ENCODE data around the gene HGS.

HGS gene

GRCh38 chr17:81687770-81688541, 4.1 kb downstream of the HGS start:
- DNase-seq: no peak

DNA sequence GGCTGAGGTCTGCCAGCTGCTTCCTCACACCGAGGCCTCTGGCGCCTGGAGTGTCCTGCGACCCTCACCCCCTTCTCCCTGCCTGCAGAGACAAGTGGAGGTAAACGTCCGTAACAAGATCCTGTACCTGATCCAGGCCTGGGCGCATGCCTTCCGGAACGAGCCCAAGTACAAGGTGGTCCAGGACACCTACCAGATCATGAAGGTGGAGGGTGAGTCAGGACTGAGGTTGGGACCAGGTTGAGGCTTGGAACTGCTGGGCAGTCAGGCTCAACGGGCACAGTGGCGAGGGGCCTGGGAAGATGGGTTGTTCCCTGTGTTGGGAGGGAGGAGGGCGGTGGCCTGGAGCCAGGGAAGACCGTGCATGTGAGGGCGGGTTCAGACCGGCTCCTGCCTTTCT, 4.8 kb downstream of the HGS start:
- DNase-seq: no peak

DNA sequence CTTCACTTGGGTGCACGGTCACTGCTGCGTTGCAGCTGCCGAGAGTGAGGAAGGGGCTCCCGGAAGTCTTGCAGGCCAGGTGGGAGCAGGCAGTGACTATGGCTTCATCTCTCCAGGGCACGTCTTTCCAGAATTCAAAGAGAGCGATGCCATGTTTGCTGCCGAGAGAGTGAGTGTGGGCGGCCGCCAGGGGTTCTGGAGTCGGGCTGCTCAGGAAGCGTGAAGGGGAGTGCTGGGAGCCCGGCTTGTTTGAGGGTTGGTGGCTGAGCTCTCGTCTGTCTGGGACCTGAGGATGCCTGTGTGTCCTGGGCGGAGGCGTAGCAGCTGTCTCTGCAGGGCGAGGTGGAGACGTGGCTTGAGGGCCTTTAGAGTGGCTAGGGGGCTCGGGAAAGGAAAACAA, 6.3 kb downstream of the HGS start:
- DNase-seq: no peak

GRCh38 chr17:81690549-81690948, 6.7 kb downstream of the HGS start:
- DNase-seq: no peak

DNA sequence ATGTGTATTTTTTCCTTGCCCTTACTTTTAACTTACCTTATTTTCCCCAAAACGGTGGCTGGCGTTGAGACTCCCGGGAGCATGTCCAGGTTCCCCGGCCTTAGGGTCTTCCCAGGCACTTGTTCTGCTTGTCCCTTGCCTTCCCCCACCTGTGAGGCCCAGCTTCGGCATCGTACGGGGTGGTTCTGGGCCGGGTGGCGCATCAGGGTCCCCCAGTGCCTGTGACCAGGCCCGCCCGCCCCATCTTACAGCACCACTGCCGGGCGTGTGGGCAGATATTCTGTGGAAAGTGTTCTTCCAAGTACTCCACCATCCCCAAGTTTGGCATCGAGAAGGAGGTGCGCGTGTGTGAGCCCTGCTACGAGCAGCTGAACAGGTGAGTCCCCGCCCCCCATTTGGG, 7.4 kb downstream of the HGS start:
- no peak for DNase-seq

GRCh38 chr17:81691608-81692007, 7.8 kb downstream of the HGS start:
- DNase-seq: no peak

DNA sequence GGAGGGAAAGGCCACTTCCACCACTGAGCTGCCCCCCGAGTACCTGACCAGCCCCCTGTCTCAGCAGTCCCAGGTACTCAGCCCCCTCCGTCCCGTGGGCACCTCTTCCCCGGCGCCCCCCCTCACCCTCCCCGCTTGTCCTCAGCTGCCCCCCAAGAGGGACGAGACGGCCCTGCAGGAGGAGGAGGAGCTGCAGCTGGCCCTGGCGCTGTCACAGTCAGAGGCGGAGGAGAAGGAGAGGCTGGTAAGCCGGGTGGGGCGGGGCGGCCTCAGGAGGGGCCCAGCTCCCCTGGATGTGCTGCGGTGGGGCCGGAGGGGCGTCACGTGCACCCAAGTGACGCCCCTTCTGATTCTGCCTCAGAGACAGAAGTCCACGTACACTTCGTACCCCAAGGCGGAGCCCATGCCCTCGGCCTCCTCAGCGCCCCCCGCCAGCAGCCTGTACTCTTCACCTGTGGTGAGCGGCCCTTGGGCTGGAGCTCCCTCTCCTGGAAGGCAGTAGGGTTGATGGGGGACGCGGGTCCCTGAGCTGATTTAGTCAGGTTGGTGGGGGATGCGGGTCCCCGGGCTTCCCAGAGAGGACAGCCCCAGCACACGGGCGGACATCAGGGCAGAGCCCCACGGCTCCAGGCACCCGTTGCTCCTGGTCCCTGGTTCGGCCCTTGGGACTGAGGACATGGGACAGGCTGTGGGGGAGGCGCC, 9.8 kb downstream of the HGS start:
- DNase-seq: no peak

- DNase-seq: no peak
Observed at GRCh38 chr17:81694810-81695209, 11.0 kb downstream of the HGS start.

DNA sequence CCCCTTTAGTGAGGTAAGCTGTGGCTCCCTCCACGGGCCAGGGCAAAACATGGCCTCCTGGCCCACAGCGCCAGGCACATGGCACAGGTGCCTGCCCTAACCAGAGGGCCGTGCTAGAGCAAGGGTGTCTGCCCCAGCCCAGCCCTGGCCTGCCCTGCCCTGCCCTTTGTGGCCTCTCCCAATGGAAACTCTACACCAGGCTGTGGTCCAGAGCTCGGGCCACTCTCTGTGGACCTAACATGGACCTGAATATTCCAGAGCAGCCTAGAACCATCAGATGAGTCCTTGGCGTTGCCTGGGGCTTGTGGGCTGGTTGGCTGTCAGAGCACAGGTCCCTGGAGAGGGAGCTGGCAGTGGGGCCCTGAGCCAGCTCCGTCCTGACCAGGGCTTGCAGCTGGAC, 11.4 kb downstream of the HGS start:
- no peak for DNase-seq

- no peak for DNase-seq
Observed at GRCh38 chr17:81695801-81696200, 12.0 kb downstream of the HGS start.

DNA sequence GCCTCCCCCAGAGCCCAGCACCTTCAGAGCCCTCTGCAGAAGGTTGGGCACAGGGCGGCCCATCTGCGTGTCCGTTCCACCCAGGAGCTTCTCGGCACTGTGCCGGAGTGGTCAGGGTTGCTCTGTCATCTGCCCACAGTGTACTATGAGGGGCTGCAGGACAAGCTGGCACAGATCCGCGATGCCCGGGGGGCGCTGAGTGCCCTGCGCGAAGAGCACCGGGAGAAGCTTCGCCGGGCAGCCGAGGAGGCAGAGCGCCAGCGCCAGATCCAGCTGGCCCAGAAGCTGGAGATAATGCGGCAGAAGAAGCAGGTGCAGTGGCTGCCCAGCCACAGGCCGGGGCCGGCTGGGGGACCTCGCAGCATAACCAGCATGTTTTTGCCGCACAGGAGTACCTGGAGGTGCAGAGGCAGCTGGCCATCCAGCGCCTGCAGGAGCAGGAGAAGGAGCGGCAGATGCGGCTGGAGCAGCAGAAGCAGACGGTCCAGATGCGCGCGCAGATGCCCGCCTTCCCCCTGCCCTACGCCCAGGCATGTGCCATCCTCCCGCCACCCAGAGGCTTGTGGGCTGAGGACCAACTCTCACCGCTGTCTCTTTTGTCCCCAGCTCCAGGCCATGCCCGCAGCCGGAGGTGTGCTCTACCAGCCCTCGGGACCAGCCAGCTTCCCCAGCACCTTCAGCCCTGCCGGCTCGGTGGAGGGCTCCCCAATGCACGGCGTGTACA, 12.6 kb downstream of the HGS start:
- no peak for DNase-seq

GRCh38 chr17:81697261-81698044, 13.6 kb downstream of the HGS start:
- DNase-seq: no peak

GRCh38 chr17:81700353-81701287, 16.8 kb downstream of the HGS start:
- no peak for DNase-seq

GRCh38 chr17:81701288-81702071, 17.7 kb downstream of the HGS start:
- no peak for DNase-seq

DNA sequence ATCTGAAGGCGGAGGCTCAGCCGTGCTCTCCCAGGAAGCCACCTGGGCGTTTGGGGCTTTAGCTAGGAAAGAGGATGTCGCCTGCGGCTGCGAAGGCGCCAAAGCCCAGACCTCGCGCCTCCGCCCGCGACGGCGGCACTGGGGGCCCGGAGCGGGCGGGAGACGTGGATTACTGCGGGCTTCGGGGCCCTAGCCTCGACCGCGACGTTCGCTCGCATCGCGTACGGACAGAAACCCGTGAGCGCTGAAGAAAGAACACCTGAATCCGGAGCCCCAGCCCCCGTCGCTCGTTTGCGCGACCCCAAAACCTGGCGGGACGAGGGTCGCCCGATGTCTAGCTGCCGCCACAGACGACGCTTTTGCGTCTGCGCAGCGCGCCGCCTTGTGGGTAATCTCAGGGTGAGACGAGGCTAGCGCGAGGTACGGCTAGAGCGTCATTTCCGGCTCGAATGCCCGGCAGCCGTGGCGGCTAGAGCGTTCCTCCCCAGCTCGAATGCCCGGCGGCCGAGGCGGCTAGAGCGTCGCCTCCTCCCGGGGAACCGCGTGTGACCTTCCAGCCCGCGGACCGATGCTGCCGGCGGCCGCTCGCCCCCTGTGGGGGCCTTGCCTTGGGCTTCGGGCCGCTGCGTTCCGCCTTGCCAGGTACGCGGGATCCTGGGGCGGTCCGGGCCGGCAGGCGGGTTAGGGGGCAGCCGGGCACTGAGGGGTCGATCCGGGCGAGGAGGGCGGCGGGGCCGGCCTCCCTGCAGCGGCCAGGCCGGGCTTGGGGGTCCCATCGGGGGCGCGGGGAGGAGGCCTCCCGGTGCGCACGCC, 19.3 kb downstream of the HGS start, which contains the start of gene MRPL12:
MRPL12 (plus strand) TSS at position 434 of the 813 bp plus-strand sequence; CDS start at position 569, 135 bp downstream.
- no peak for DNase-seq

DNA sequence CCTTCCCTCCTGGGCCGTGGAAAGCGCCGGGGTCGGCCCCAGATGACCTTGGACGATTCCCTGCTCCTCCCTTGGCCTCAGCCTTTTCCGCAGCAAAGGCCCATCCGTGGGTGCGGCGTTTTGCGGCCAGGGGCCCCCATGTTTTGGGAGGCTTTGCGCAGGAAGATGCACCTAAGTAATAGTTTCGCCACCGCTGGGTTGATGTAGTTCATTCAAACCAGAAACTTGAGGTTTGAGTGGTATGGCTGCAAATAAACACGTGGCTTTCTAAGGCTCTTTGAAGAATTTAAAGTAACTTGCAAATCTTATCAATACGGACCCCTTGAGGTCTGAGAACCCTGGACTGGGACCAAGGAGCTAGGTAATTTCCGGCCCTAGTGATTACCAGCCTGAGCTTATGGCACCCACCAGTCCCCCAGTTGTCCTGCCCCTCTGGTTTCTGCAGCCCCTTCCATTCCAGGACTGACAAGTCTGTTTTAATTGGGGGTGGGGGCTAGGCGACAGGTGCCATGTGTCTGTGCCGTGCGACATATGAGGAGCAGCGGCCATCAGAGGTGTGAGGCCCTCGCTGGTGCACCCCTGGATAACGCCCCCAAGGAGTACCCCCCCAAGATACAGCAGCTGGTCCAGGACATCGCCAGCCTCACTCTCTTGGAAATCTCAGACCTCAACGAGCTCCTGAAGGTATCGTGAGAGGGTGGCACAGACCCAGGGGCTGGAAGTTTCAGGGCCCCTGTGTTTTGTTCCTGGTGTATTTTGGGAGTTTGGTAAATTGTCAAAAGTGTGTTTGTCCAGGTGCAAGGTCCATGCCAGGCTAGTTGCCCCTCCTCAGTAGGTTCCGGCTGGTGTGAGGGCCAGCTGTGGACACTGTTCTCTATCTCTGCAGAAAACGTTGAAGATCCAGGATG, 20.2 kb downstream of the HGS start:
- DNase-seq: no peak

DNA sequence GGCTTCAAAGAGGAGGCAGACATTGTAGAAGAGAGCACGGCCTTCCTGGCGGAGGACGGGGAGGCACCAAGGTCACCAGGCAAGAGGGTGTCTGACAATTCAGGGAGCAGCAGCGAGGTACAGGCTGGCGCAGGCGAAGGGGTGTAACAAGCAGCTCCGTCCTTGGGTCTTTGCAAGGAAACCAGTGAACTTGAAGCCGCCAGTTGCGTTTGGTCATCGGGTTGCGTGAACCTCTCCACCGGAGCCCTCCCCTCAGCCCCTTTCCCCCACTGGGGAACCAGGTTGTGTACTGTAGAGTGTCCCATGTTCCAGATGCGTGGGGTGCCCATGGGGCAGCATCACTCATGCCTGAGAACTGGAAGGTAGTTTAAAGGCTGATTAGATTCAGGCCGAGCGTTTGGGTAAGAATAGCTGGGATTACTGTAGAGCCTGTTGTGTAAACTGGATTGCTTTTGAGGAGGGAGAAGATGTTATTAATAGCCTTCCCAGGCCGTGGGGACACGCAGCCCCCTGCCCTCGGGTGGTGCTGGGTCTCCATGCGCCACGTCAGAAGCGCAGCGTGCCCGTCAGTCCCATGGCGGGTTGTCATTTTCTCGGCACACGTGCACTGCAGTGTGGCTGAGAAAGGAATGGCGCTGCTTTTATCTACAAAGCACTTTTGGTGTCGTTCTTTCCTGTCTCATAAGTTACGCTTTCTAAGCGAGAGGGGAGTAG, 21.9 kb downstream of the HGS start:
- no peak for DNase-seq

DNA sequence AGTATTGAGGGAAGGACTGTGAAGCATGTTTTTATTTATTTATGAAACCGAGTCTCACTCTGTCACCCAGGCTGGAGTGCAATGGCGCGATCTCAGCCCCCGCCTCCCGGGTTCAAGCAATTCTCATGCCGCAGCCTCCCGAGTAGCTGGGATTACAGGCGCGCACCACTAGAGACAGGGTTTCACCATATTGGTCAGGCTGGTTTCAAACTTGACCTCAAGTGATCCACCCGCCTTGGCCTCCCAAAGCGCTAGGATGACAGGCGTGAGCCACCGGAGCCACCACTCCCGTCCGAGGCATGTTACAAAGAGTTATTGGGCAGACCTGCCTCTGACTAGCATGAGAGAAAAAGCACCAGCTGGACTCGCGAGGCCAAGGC, 22.4 kb downstream of the HGS start:
- DNase-seq: no peak

Data from SIG-M5 (cell line).